Type B pancreatic cell (in vitro differentiated cells): Measurements from ENCODE around the gene UBE2L3. TPM values are rescaled to one million over a fixed set of nuclear protein-coding genes. Genes with fewer than 3 reads are reported as not detected.
"Not testable (repeated sequence)": the region's sequence is repeated elsewhere in the genome, so short reads cannot be mapped to it uniquely, and the experiment has no call there.

Source experiments
- DNase-seq: peaks from one replicate; pipeline ENCODE4 v3.0.0; 2021; ENCODE audit warnings: mixed read lengths; ENCODE audit not compliant: unreplicated experiment; ENCODE audit errors: extremely low spot score
- H3K27ac Mint-ChIP-seq: 2 replicates; pipeline ENCODE4 v1.8.0; 2021; ENCODE audit warnings: mild to moderate bottlenecking, mixed read lengths
- H3K27me3 Mint-ChIP-seq: 2 replicates; pipeline ENCODE4 v1.8.0; 2021; ENCODE audit warnings: mixed read lengths
- H3K36me3 Mint-ChIP-seq: 2 replicates; pipeline ENCODE4 v1.8.0; 2021; ENCODE audit warnings: mixed read lengths
- H3K4me1 Mint-ChIP-seq: one replicate; pipeline ENCODE4 v1.8.0; 2021; ENCODE audit warnings: mixed read lengths; ENCODE audit not compliant: unreplicated experiment
- H3K4me3 Mint-ChIP-seq: 2 replicates; pipeline ENCODE4 v1.8.0; 2021; ENCODE audit warnings: mild to moderate bottlenecking, mixed read lengths
- H3K9me3 Mint-ChIP-seq: 2 replicates; pipeline ENCODE4 v1.8.0; 2021; ENCODE audit warnings: mixed read lengths
- total RNA-seq: library from RNA; stranded (reverse); gene quantifications from 2 replicates; pipeline ENCODE4 v1.2.1, GENCODE V29; 2021; ENCODE audit warnings: low replicate concordance
- TF ChIP-seq, protein P1 (sequence below): fragments of 200-600 bp; sonication (generic); conservative IDR thresholded peaks from 2 replicates; pipeline ENCODE4 v1.5.0; 2021; ENCODE audit warnings: antibody characterized with exemption, mild to moderate bottlenecking

Gene UBE2L3
- total RNA-seq, 1 donor from 2014 or later = 63.1 TPM

DNA sequence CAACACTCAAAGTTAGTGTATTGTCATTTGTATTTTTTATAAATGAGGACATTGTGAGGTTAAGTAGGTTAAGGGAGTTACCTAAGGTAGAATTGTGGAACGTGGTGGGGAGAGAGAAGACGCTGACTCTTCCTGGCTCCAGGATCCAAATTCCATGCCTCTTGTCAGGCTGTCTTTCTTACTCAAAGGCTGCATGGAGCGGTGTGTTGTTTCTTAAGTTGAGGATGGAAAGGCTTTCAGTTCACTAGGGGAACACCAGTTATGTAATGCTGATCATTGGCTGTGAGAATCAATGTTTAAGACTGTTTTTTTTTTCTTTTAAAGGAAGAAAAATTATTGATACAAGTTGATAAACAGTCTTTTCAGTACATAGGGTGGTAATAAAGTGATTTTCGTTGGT lies 2.9 kb downstream of the UBE2L3 start:
- DNase-seq = no peak
- Mint-ChIP-seq H3K4me3 (peak overlapping the region; percentile 47), H3K27ac (peak overlapping the region; percentile 79), H3K9me3 (no peaks in the 10 kb centered on the region), H3K4me1 (peaks cover 43% of the 10 kb centered on the region), H3K36me3 (peaks cover 3% of the 10 kb centered on the region), H3K27me3 (no peaks in the 10 kb centered on the region)
- TF ChIP-seq, protein P1, sequence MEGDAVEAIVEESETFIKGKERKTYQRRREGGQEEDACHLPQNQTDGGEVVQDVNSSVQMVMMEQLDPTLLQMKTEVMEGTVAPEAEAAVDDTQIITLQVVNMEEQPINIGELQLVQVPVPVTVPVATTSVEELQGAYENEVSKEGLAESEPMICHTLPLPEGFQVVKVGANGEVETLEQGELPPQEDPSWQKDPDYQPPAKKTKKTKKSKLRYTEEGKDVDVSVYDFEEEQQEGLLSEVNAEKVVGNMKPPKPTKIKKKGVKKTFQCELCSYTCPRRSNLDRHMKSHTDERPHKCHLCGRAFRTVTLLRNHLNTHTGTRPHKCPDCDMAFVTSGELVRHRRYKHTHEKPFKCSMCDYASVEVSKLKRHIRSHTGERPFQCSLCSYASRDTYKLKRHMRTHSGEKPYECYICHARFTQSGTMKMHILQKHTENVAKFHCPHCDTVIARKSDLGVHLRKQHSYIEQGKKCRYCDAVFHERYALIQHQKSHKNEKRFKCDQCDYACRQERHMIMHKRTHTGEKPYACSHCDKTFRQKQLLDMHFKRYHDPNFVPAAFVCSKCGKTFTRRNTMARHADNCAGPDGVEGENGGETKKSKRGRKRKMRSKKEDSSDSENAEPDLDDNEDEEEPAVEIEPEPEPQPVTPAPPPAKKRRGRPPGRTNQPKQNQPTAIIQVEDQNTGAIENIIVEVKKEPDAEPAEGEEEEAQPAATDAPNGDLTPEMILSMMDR = no peak

DNA sequence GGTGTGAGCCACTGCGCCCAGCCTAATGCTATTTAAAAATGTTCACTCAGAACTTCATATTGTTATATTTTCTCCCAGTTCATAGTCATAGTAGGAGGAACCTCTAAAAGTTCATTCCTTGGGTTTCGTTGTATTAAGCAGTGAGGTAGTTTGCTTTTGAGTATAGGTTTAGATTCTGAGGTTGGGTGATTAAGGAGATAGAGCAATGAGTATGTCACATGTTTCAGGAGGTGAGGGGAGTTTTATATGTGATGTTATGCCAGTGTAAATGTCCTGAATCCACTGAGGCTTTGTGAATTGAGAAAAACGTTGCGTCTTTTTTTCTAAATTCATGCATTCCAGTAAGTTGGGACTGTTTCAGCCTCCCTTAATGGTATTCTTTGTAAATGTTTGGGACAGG lies 4.2 kb downstream of the UBE2L3 start:
- Mint-ChIP-seq H3K27me3 (no peaks in the 10 kb centered on the region), H3K4me1 (peaks cover 43% of the 10 kb centered on the region), H3K27ac (peak overlapping the region; percentile 14), H3K4me3 (no peak overlapping the region), H3K36me3 (peaks cover 3% of the 10 kb centered on the region), H3K9me3 (no peaks in the 10 kb centered on the region)
- TF ChIP-seq, protein P1 = no peak
- no peak for DNase-seq

DNA sequence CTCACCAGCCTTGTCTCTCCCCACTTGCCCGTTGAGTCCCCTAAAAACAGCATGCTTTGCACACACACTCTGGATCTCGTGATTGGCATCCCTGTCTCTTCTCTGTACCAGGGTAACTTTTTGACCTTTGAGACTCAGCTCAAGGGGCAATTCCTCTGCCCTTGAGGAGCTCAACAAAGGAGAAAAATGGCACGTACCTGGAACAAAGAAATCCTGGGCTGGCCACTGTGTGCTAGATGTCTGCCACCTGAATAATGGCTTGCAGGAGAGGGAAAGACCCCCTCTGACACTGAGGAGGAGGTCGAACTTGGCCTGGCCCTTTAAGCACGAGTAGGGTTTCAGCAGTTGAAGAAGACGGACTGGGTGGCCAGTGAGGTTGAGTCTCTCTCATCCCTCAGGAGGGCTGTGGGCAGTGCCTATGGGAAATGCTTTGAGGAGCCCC lies 5.8 kb downstream of the UBE2L3 start:
- H3K4me1 Mint-ChIP-seq = peaks cover 50% of the 10 kb centered on the region
- no peaks in the 10 kb centered on the region for H3K9me3 Mint-ChIP-seq
- H3K36me3 Mint-ChIP-seq = peaks cover 8% of the 10 kb centered on the region
- no peak overlapping the region for H3K27ac Mint-ChIP-seq
- DNase-seq = no peak
- H3K27me3 Mint-ChIP-seq = no peaks in the 10 kb centered on the region
- TF ChIP-seq, protein P1 = no peak
- no peak overlapping the region for H3K4me3 Mint-ChIP-seq

DNA sequence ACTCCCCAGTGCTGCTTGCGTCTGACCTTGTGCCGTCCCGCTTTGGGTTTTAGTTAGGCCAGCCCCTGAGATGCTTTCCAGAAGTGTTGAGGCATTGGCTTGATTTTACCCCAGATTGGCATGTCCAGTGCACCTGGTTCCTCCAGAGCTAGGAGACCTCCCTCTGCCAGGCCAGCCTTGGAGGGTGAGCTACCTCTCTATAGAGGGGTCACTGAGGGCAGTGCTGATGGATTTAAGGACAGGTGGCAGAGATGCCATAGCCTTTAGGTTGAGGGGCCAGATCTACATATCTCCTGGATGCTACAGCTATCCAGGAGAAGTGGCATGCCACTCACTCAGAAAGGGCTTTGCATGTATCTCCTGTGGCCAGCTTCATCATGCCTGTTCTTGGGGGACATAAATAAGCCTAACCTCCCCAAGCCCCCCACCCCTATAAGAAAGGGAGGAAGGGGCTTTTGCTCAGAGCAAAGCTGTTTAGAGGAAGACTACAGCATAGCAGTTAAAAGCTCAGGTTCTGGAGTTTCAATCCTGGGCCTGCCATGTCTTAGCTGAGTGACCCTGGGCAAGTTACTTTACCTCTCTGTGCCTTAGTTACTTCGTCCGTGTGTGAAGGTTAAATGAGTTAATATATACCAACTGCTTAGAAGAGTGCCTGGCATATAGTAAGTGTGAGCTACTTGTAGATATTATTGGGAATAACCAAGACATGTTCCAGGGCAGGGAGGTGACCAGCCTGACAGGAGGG lies 6.4 kb downstream of the UBE2L3 start:
- peak overlapping the region; percentile 48 for H3K27ac Mint-ChIP-seq
- peaks cover 11% of the 10 kb centered on the region for H3K36me3 Mint-ChIP-seq
- TF ChIP-seq, protein P1 = no peak
- H3K4me1 Mint-ChIP-seq = peaks cover 50% of the 10 kb centered on the region
- no peaks in the 10 kb centered on the region for H3K27me3 Mint-ChIP-seq
- no peak for DNase-seq
- H3K9me3 Mint-ChIP-seq = no peaks in the 10 kb centered on the region
- H3K4me3 Mint-ChIP-seq = no peak overlapping the region

DNA sequence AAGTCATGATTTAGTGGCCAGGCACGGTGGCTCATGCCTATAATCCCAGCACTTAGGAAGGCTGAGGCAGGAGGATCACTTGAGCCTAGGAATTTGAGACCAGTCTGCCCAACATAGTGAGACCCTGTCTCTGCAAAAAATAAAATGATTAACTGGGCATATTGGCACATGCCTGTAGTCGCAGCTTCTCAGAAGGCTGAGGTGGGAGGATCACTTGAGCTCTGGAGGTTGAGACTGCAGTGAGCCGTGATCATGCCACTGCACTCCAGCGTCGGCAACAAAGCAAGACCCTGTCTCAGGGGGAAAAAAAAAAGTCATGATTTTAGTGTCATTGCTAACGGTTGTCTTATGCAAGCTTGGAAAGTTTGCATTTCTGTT lies 11.9 kb downstream of the UBE2L3 start:
- TF ChIP-seq, protein P1 = no peak
- peaks cover 8% of the 10 kb centered on the region for H3K36me3 Mint-ChIP-seq
- no peaks in the 10 kb centered on the region for H3K9me3 Mint-ChIP-seq
- peak overlapping the region; percentile 26 for H3K27ac Mint-ChIP-seq
- H3K4me3 Mint-ChIP-seq = no peak overlapping the region
- no peak for DNase-seq
- H3K27me3 Mint-ChIP-seq = no peaks in the 10 kb centered on the region
- H3K4me1 Mint-ChIP-seq = peaks cover 23% of the 10 kb centered on the region

DNA sequence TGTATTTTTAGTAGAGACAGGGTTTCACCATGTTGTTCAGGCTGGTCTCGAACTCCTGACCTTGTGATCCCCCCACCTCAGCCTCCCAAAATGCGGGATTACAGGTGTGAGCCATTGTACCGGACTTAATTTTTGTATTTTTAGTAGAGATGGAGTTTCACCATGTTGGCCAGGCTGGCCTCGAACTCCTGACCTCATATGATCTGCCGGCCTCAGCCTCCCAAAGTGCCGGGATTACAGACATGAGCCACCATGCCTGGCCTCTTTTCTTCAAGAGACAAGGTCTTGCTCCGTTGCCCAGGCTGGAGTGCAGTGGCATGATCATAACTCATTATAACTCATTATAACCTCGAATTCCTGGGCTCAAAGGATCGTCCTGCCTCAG lies 13.1 kb downstream of the UBE2L3 start:
- H3K27me3 Mint-ChIP-seq, DNase-seq, H3K9me3 Mint-ChIP-seq, H3K27ac Mint-ChIP-seq, H3K4me3 Mint-ChIP-seq: not testable (repeated sequence)
- Mint-ChIP-seq H3K4me1 (peaks cover 24% of the 10 kb centered on the region), H3K36me3 (peaks cover 11% of the 10 kb centered on the region)

DNA sequence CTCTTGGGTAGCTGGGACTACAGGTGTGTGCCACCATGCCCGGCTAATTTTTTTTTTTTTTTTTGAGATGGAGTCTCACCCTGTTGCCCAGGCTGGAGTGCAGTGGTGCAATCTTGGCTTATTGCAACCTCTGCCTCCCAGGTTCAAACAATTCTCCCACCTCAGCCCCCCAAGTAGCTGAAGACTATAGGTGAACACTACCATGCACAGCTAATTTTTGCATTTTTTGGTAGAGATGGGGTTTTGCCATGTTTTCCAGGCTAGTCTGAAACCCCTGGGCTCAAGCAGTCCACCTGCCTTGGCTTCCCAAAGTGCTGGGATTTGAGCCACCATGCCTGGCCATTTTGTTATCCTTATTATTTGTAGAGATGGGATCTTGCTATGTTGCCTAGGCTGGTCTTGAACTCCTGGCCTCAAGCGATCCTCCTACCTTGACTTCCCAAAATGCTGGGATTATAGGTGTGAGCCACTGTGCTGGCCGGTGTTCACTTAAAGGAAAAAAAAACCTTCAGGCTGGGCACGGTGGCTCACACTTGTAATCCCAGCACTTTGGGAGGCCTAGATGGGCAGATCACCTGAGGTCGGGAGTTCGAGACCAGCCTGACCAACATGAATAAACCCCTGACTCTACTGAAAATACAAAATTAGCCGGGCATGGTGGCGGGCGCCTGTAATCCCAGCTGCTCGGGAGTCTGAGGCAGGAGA lies 13.6 kb downstream of the UBE2L3 start:
- DNase-seq, H3K4me3 Mint-ChIP-seq, H3K9me3 Mint-ChIP-seq, H3K27me3 Mint-ChIP-seq, H3K27ac Mint-ChIP-seq: not testable (repeated sequence)
- Mint-ChIP-seq H3K36me3 (peaks cover 13% of the 10 kb centered on the region), H3K4me1 (peaks cover 25% of the 10 kb centered on the region)
